Measurements from ENCODE around the gene HS6ST1.

The HS6ST1 gene

GRCh38 chr2:128227862-128228261 lies 90.8 kb downstream of the HS6ST1 start:
- no peak overlapping the region for H3K27ac ChIP-seq
- no peak for TF ChIP-seq CTCF (conservative IDR thresholded peaks at IDR 0.05)

- H3K27ac ChIP-seq = no peak overlapping the region
- no peak for TF ChIP-seq CTCF (conservative IDR thresholded peaks at IDR 0.05)
These were observed 98.8 kb downstream of the HS6ST1 start for GRCh38 chr2:128219891-128220290.

GRCh38 chr2:128217671-128218070 lies 101.0 kb downstream of the HS6ST1 start:
- peak overlapping the region; percentile 62 for H3K27ac ChIP-seq
- no peak for TF ChIP-seq CTCF (conservative IDR thresholded peaks at IDR 0.05)

GRCh38 chr2:128215897-128216642 lies 102.6 kb downstream of the HS6ST1 start:
- no peak for TF ChIP-seq CTCF (conservative IDR thresholded peaks at IDR 0.05)
- H3K27ac ChIP-seq = no peak overlapping the region

Measured in VCaP (cell line).